HEK293 (cell line): ENCODE results near the gene INSRR.

ENCODE experiments used
- CTCF ChIA-PET: fragments of 350-600 bp; formaldehyde crosslinking; extraction: SDS; loops from one replicate; lab custom pipeline; 2021; ENCODE audit warnings: antibody characterized with exemption; lab: Yijun Ruan, JAX
- POLR2A ChIA-PET: fragments of 300-600 bp; formaldehyde crosslinking; extraction: SDS; loops from one replicate; lab custom pipeline; 2020; ENCODE audit warnings: antibody characterized with exemption, inconsistent platforms; lab: Yijun Ruan, JAX
- H3K27ac ChIP-seq: fragments of 200-500 bp; sonication (Bioruptor generic); 2 replicates; pipeline ENCODE4 v1.5.1; 2014; ENCODE audit warnings: low read depth, low read length, control low read depth, inconsistent platforms; ENCODE audit errors: extremely low read depth
- H3K36me3 ChIP-seq, 2 experiments: fragments of 200-500 bp in 1 of 2; sonication (Bioruptor generic) in 1 of 2; 1 replicate in 1 of 2; 2 replicates in 1 of 2; pipeline ENCODE4 v1.5.1; 2014 to 2017; ENCODE audit warnings: inconsistent platforms in 2 of 2, low read length in 2 of 2; ENCODE audit not compliant: control insufficient read depth in 2 of 2, insufficient read depth in 1 of 2
- H3K4me1 ChIP-seq: fragments of 200-500 bp; sonication (Bioruptor generic); 2 replicates; pipeline ENCODE4 v1.5.1; 2014; ENCODE audit warnings: mild to moderate bottlenecking, low read length, inconsistent platforms; ENCODE audit not compliant: control insufficient read depth, insufficient read depth
- H3K4me3 ChIP-seq: 2 replicates; pipeline ENCODE4 v1.5.1; 2011; ENCODE audit warnings: low read depth, mild to moderate bottlenecking, control low read depth, low read length, moderate library complexity
- H3K9me3 ChIP-seq: fragments of 200-500 bp; sonication (Bioruptor generic); 2 replicates; pipeline ENCODE4 v1.5.1; 2014; ENCODE audit warnings: low read depth, low read length, inconsistent platforms; ENCODE audit not compliant: control insufficient read depth, insufficient read depth
- EGR2 ChIP-seq: fragments of 450-650 bp; formaldehyde crosslinking; IDR thresholded peaks from 2 replicates; pipeline ENCODE4 v1.5.1; 2016; ENCODE audit warnings: low read depth, missing biosample characterization, missing genetic modification characterization
- GLI4 ChIP-seq: fragments of 450-650 bp; formaldehyde crosslinking; IDR thresholded peaks from 2 replicates; pipeline ENCODE4 v1.5.1; 2016; ENCODE audit warnings: missing biosample characterization, missing genetic modification characterization
- GLIS1 ChIP-seq: fragments of 450-650 bp; formaldehyde crosslinking; IDR thresholded peaks from 2 replicates; pipeline ENCODE4 v1.5.1; 2016; ENCODE audit warnings: missing biosample characterization, missing genetic modification characterization
- GLIS2 ChIP-seq: fragments of 450-650 bp; formaldehyde crosslinking; IDR thresholded peaks from 2 replicates; pipeline ENCODE4 v1.5.1; 2016; ENCODE audit warnings: missing biosample characterization, missing genetic modification characterization
- KLF1 ChIP-seq: fragments of 450-650 bp; formaldehyde crosslinking; IDR thresholded peaks from 2 replicates; pipeline ENCODE4 v1.5.1; 2016; ENCODE audit warnings: missing biosample characterization, missing genetic modification characterization
- KLF8 ChIP-seq: fragments of 450-650 bp; formaldehyde crosslinking; IDR thresholded peaks from 2 replicates; pipeline ENCODE4 v1.5.1; 2016; ENCODE audit warnings: missing biosample characterization, missing genetic modification characterization
- SP7 ChIP-seq: fragments of 450-650 bp; formaldehyde crosslinking; IDR thresholded peaks from 2 replicates; pipeline ENCODE4 v1.5.1; 2016; ENCODE audit warnings: missing biosample characterization, missing genetic modification characterization
- WT1 ChIP-seq: fragments of 450-650 bp; formaldehyde crosslinking; IDR thresholded peaks from 2 replicates; pipeline ENCODE4 v1.5.1; 2016; ENCODE audit warnings: missing biosample characterization, missing genetic modification characterization
- ZBTB21 ChIP-seq: fragments of 450-650 bp; formaldehyde crosslinking; IDR thresholded peaks from 2 replicates; pipeline ENCODE4 v1.5.1; 2017; ENCODE audit warnings: missing biosample characterization, missing genetic modification characterization
- ZFHX2 ChIP-seq: fragments of 450-650 bp; formaldehyde crosslinking; conservative IDR thresholded peaks from 2 replicates; pipeline ENCODE4 v1.5.1; 2016; ENCODE audit warnings: missing biosample characterization, missing genetic modification characterization
- ZIC2 ChIP-seq: fragments of 450-650 bp; formaldehyde crosslinking; IDR thresholded peaks from 2 replicates; pipeline ENCODE4 v1.5.1; 2016; ENCODE audit warnings: missing biosample characterization, missing genetic modification characterization
- ZNF211 ChIP-seq: fragments of 450-650 bp; formaldehyde crosslinking; IDR thresholded peaks from 2 replicates; pipeline ENCODE4 v1.5.1; 2016; ENCODE audit warnings: low read depth, missing biosample characterization, missing genetic modification characterization
- ZNF404 ChIP-seq: fragments of 450-650 bp; formaldehyde crosslinking; IDR thresholded peaks from 2 replicates; pipeline ENCODE4 v1.5.1; 2017; ENCODE audit warnings: missing biosample characterization, missing genetic modification characterization
- ZNF426 ChIP-seq: fragments of 450-650 bp; formaldehyde crosslinking; IDR thresholded peaks from 2 replicates; pipeline ENCODE4 v1.5.1; 2017; ENCODE audit warnings: missing biosample characterization, missing genetic modification characterization, mild to moderate bottlenecking, inconsistent platforms, moderate library complexity
- ZNF585B ChIP-seq: fragments of 450-650 bp; formaldehyde crosslinking; IDR thresholded peaks from 2 replicates; pipeline ENCODE4 v1.5.1; 2016; ENCODE audit warnings: missing biosample characterization, missing genetic modification characterization
- ZNF596 ChIP-seq: fragments of 450-650 bp; IDR thresholded peaks from 2 replicates; pipeline ENCODE4 v1.5.0; 2018; ENCODE audit warnings: missing biosample characterization, mild to moderate bottlenecking, missing genetic modification characterization, moderate library complexity
- ZNF747 ChIP-seq: fragments of 450-650 bp; formaldehyde crosslinking; IDR thresholded peaks from 2 replicates; pipeline ENCODE4 v1.5.1; 2016; ENCODE audit warnings: missing biosample characterization, missing genetic modification characterization
- ZNF785 ChIP-seq: fragments of 450-650 bp; formaldehyde crosslinking; IDR thresholded peaks from 2 replicates; pipeline ENCODE4 v1.5.1; 2016; ENCODE audit warnings: missing biosample characterization, missing genetic modification characterization
- TF ChIP-seq, protein P1 (sequence below): fragments of 450-650 bp; formaldehyde crosslinking; IDR thresholded peaks from 2 replicates; pipeline ENCODE4 v1.5.1; 2016; ENCODE audit warnings: missing biosample characterization, missing genetic modification characterization
- TF ChIP-seq, protein P2 (sequence below): fragments of 450-650 bp; formaldehyde crosslinking; IDR thresholded peaks from 2 replicates; pipeline ENCODE4 v1.5.1; 2016; ENCODE audit warnings: missing biosample characterization, missing genetic modification characterization
- TF ChIP-seq, protein P3 (sequence below): fragments of 450-650 bp; formaldehyde crosslinking; IDR thresholded peaks from 2 replicates; pipeline ENCODE4 v1.5.1; 2016; ENCODE audit warnings: missing biosample characterization, missing genetic modification characterization
- TF ChIP-seq, protein P4 (sequence below): fragments of 450-650 bp; formaldehyde crosslinking; IDR thresholded peaks from 2 replicates; pipeline ENCODE4 v1.5.1; 2016; ENCODE audit warnings: missing biosample characterization, missing genetic modification characterization
- TF ChIP-seq, protein P5 (sequence below): fragments of 450-650 bp; formaldehyde crosslinking; IDR thresholded peaks from 2 replicates; pipeline ENCODE4 v1.5.1; 2016; ENCODE audit warnings: missing biosample characterization, missing genetic modification characterization

Gene INSRR

DNA sequence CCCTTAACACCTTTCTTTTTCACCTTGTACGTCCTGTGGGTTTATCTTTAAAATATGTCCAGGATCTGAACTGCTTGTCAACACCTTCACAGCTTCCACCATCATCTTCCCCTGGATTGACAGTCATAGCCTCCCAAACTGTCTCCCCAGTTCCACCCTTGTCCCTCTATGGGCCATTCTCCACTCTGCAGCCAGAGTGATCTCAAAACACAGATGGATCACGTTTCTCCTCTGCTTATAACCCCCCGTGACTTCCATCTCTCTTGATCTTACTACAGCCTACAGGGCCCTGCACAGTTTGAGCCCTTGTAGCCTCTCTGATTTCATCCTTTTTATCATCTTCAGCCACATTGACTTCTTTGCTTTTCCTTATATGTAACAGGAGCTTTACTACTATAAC, 4.3 kb downstream of the INSRR start:
- H3K27ac ChIP-seq, result no peak overlapping the region
- H3K4me3 ChIP-seq, result no peak overlapping the region
- TF ChIP-seq, protein P1, sequence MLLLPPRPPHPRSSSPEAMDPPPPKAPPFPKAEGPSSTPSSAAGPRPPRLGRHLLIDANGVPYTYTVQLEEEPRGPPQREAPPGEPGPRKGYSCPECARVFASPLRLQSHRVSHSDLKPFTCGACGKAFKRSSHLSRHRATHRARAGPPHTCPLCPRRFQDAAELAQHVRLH, result no peak
- 0 out of 2 replicates have a peak, but pooled peaks have one; percentile 25 for TF ChIP-seq GLIS1 (tag by site-specific recombination)
- peak; percentile 41 for TF ChIP-seq ZIC2 (tag by site-specific recombination)
- TF ChIP-seq WT1 (tag by site-specific recombination), result no peak
- TF ChIP-seq ZNF426 (tag by site-specific recombination), result no peak
- TF ChIP-seq GLI4 (tag by site-specific recombination), result no peak
- TF ChIP-seq, protein P2, sequence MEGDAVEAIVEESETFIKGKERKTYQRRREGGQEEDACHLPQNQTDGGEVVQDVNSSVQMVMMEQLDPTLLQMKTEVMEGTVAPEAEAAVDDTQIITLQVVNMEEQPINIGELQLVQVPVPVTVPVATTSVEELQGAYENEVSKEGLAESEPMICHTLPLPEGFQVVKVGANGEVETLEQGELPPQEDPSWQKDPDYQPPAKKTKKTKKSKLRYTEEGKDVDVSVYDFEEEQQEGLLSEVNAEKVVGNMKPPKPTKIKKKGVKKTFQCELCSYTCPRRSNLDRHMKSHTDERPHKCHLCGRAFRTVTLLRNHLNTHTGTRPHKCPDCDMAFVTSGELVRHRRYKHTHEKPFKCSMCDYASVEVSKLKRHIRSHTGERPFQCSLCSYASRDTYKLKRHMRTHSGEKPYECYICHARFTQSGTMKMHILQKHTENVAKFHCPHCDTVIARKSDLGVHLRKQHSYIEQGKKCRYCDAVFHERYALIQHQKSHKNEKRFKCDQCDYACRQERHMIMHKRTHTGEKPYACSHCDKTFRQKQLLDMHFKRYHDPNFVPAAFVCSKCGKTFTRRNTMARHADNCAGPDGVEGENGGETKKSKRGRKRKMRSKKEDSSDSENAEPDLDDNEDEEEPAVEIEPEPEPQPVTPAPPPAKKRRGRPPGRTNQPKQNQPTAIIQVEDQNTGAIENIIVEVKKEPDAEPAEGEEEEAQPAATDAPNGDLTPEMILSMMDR, result 0 out of 2 replicates have a peak, but pooled peaks have one; percentile 15
- TF ChIP-seq, protein P3, sequence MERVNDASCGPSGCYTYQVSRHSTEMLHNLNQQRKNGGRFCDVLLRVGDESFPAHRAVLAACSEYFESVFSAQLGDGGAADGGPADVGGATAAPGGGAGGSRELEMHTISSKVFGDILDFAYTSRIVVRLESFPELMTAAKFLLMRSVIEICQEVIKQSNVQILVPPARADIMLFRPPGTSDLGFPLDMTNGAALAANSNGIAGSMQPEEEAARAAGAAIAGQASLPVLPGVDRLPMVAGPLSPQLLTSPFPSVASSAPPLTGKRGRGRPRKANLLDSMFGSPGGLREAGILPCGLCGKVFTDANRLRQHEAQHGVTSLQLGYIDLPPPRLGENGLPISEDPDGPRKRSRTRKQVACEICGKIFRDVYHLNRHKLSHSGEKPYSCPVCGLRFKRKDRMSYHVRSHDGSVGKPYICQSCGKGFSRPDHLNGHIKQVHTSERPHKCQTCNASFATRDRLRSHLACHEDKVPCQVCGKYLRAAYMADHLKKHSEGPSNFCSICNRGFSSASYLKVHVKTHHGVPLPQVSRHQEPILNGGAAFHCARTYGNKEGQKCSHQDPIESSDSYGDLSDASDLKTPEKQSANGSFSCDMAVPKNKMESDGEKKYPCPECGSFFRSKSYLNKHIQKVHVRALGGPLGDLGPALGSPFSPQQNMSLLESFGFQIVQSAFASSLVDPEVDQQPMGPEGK (tag by site-specific recombination), result peak; percentile 17; the same call in 1 of the 2 replicates
- TF ChIP-seq, all 188 proteins: peak for 4
- CTCF ChIA-PET, result interaction anchor here (0.7 to 3.4 kb wide), 3 partner anchors 16 to 195 kb away, joined by 3 to 19 read pairs (median 4); no protein-coding TSS in a partner anchor
- Histone ChIP-seq H3K36me3 (no peaks in the 10 kb centered on the region), H3K4me1 (no peaks in the 10 kb centered on the region), H3K9me3 (no peaks in the 10 kb centered on the region)
- POLR2A ChIA-PET, result interaction anchor here (0.6 kb wide), 1 partner anchor 127 kb away, joined by 3 read pairs; the partner anchor contains the start of gene METTL25B

DNA sequence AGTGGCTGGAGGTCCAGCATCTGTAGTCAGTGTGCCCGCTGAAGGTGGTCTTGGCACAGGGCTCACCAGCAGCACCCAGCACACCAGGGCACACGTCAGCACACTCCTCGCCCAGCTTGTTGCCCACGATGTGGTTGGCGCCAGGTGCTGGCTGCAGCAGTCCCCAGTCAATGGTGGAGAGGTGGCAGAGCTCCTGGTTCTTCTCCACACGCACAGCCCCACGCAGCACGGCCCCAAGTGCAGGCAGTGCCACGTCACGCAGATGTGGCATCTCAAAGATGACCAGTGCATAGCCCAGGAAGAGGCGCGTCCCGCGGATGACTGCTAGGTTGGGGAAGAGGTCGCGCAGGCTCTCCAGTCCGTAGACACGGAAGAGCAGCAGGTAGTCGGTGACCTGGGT, 5.2 kb downstream of the INSRR start:
- Histone ChIP-seq H3K27ac (no peak overlapping the region), H3K4me3 (no peak overlapping the region)
- ChIA-PET CTCF (interaction anchor here (1.1 to 3.4 kb wide), 2 partner anchors 15 to 164 kb away, joined by 3 to 19 read pairs; no protein-coding TSS in a partner anchor), POLR2A (no interaction called here)
- TF ChIP-seq KLF8 (tag by site-specific recombination), result no peak
- no peak for TF ChIP-seq ZBTB21 (tag by site-specific recombination)
- no peak for TF ChIP-seq ZNF211
- TF ChIP-seq ZNF404 (tag by site-specific recombination), result no peak
- TF ChIP-seq ZNF596, result no peak
- TF ChIP-seq, all 188 proteins: peak for 0
- Histone ChIP-seq H3K4me1 (no peaks in the 10 kb centered on the region), H3K36me3 (no peaks in the 10 kb centered on the region), H3K9me3 (no peaks in the 10 kb centered on the region)

DNA sequence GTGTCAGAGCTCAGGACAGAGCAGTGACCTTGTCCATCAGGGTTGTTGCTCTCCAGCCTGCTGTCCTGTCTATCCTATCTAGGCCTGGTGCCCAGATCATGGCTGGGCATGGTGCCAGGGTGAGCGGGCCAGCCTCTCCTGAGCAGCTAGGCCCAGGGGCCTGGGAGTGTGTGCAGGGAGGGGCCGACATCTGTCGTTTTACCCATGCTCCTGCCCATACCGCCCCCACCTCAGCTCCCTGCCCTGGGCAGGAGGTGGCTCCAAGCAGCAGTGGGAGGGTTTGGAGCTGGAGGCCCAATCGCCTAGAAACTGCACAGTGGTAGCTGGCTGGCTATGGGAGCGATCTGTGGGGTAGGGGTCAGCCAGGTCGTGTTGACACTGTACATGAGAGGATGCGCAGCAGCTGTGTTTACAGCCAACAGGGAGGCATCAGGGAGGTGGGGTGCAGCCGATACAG, 6.5 kb downstream of the INSRR start:
- TF ChIP-seq, protein P4, sequence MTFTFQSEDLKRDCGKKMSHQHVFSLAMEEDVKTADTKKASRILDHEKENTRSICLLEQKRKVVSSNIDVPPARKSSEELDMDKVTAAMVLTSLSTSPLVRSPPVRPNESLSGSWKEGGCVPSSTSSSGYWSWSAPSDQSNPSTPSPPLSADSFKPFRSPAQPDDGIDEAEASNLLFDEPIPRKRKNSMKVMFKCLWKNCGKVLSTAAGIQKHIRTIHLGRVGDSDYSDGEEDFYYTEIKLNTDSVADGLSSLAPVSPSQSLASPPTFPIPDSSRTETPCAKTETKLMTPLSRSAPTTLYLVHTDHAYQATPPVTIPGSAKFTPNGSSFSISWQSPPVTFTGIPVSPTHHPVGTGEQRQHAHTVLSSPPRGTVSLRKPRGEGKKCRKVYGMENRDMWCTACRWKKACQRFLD (tag by site-specific recombination), result no peak
- no peak for TF ChIP-seq ZNF747
- peak; percentile 96 for TF ChIP-seq GLIS1 (tag by site-specific recombination)
- TF ChIP-seq EGR2 (tag by site-specific recombination), result peak; percentile 67
- TF ChIP-seq, protein P5, sequence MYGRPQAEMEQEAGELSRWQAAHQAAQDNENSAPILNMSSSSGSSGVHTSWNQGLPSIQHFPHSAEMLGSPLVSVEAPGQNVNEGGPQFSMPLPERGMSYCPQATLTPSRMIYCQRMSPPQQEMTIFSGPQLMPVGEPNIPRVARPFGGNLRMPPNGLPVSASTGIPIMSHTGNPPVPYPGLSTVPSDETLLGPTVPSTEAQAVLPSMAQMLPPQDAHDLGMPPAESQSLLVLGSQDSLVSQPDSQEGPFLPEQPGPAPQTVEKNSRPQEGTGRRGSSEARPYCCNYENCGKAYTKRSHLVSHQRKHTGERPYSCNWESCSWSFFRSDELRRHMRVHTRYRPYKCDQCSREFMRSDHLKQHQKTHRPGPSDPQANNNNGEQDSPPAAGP, result peak; percentile 83
- TF ChIP-seq ZFHX2 (tag by site-specific recombination), result peak; percentile 65
- peak; percentile 58; the same call in 1 of the 2 replicates for TF ChIP-seq WT1 (tag by site-specific recombination)
- 0 out of 2 replicates have a peak, but pooled peaks have one; percentile 16 for TF ChIP-seq SP7 (tag by site-specific recombination)
- no peak for TF ChIP-seq ZNF585B
- TF ChIP-seq GLIS2 (tag by site-specific recombination), result 0 out of 2 replicates have a peak, but pooled peaks have one; percentile 14
- no peak for TF ChIP-seq ZNF785 (tag by site-specific recombination)
- TF ChIP-seq KLF1 (tag by site-specific recombination), result peak; percentile 62
- ChIA-PET POLR2A (interaction anchor here (0.6 kb wide), 1 partner anchor 80 kb away, joined by 3 read pairs; no protein-coding TSS in a partner anchor), CTCF (interaction anchor here (0.6 to 3.4 kb wide), 2 partner anchors 14 to 40 kb away, joined by 4 to 19 read pairs; no protein-coding TSS in a partner anchor)
- H3K27ac ChIP-seq, result no peak overlapping the region
- no peaks in the 10 kb centered on the region for H3K9me3 ChIP-seq
- H3K4me3 ChIP-seq, result no peak overlapping the region
- H3K36me3 ChIP-seq, result no peaks in the 10 kb centered on the region
- H3K4me1 ChIP-seq, result no peaks in the 10 kb centered on the region
